GM21528 (cell line): ENCODE results near the gene PREX1.

Experiments used
- ATAC-seq: cut with Tn5 transposase; IDR thresholded peaks from one replicate; pipeline ENCODE4 v1.9.1; 2021; ENCODE audit warnings: mild to moderate bottlenecking, moderate library complexity; ENCODE audit not compliant: unreplicated experiment, low FRiP score

Gene PREX1

GRCh38 chr20:48740292-48740649, 87.5 kb downstream of the PREX1 start:
- no peak for ATAC-seq

GRCh38 chr20:48739395-48740291, 88.2 kb downstream of the PREX1 start:
- no peak for ATAC-seq

DNA sequence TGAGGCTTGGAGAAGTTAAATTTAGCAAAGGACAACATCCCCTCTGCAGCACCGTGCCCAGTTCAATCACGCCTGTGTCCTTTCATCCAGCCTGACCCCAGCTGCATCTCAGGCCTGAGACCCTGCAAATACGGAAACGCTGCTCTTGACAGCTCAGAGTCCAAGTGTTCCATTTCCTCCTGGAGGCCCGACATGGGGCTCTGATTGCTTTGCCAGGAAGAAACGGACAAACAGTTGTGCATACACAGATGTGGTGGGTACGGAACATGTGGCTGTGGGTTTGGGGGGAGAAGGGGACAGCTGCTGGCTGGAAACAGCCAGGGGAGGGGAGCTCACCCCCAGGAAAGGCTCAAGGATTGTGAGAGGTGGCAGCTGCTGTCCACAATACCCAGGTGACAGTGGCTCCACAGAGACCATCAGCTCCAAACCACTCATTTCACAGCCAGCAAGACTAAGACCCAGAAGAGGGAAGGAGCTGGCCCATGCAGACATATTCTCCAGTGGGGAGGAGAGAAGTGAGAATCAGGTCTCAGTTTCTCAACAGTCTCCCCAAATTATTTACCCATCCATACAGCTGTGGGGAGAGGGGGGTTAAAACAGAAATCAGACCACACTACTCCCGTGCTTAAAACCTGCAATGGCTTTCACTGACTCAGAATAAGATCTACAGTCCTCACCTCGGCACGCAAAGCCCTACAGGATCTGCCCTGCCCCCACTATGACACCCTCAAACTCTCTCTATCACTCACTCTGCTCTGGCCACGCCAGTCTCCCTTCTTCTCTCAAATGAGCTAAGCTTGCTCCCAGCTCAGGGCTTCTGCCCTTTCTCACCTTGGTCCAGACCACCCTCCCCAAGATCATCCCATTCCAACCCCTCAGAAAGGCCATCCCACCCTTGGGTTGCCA, 89.1 kb downstream of the PREX1 start:
- ATAC-seq = peak; percentile 57

GRCh38 chr20:48738094-48738398, 89.8 kb downstream of the PREX1 start:
- no peak for ATAC-seq

DNA sequence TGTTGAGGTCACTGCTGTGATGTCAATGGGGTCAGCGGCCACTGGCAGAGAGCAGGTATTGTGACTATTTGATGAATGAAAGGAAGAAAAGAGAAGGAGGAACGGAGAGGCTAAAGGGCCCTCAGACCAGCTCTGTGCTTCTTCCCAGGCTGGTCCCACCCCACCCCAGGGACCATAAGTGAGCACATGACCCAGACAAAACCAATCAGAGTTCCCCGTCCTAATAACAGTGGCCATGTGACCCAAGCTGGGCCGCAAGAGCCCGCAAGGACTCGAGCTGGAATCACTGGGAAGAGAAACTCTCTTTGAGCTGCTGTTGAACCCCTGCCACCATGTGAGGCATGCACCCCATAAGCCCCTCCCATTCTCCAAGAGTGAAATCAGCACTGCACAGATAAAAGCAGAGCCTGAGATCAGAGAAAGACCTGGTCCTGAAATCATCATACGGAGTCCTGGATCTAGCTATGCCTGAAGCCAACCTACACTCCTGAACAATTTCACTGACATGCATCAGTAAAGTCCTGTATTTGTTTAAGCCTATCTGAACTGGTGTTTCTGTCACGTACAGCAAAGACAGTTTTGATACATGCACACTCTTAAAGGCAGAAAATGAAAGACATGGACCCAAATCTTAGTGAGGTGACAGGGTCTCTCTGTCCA, 90.2 kb downstream of the PREX1 start:
- no peak for ATAC-seq

DNA sequence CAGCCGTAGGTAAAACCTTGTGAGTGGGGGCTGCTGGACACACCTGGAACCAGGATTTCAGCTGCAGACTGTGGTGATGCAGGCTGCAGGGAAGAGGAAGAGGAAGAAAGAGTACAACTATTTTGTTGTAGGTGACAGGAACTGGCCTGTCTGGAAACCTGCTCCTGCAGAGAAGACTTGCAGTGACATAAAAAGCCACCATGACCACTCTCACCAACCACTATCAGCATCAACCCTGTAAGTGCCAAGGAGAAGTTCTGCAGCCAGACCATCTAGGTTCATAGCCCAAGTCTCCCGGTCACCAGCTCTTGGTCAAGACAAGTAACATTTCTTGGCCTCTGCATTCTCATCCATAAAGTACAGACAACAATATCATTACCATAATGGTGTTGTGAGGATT, 91.2 kb downstream of the PREX1 start:
- no peak for ATAC-seq

GRCh38 chr20:48736231-48736630, 91.6 kb downstream of the PREX1 start:
- ATAC-seq = no peak

DNA sequence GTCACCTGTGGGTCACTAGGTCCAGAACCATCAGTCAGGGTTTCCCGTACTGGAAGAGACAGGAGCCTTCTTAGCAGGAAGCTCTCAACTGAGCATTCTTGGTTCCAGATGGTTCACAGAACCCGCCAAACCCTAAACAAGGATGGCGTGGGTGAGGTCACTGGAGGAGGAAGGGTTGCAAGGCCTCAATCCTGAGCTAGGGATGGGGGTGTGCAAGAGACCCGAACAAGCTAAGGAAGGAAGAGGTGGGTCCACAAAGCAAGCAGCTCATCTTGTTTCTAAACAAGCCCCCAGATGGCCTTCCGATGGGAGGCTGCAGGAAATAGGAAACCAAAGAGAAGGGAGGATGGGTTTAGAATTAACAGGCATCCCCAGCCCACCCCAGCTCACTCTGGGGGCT, 92.7 kb downstream of the PREX1 start:
- ATAC-seq = no peak

- ATAC-seq = no peak
These were observed 93.6 kb downstream of the PREX1 start for GRCh38 chr20:48734104-48734749.

GRCh38 chr20:48733296-48733790, 94.5 kb downstream of the PREX1 start:
- no peak for ATAC-seq

GRCh38 chr20:48732081-48732829, 95.5 kb downstream of the PREX1 start:
- no peak for ATAC-seq

DNA sequence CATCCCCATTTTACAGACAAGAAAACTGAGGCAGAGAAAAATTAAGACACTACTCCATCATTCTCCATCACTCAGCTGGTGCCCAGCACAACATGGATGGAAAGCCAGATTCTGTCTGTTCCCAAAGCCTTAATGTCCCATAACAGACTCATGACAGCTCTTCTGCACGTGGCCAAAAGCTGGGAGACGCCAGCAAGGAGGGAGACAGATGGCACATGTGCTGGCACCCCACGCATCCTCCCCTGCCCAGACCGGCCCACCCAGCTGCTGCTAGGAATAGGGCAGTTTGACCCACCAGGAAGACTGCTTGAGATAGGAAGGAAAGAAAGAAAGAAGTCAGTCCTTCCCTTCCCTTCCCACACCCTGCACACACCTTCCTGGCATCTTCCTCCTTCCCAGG, 96.3 kb downstream of the PREX1 start:
- no peak for ATAC-seq

GRCh38 chr20:48730977-48731376, 96.8 kb downstream of the PREX1 start:
- no peak for ATAC-seq

GRCh38 chr20:48729538-48729937, 98.3 kb downstream of the PREX1 start:
- ATAC-seq = no peak

GRCh38 chr20:48728042-48728825, 99.6 kb downstream of the PREX1 start:
- no peak for ATAC-seq

DNA sequence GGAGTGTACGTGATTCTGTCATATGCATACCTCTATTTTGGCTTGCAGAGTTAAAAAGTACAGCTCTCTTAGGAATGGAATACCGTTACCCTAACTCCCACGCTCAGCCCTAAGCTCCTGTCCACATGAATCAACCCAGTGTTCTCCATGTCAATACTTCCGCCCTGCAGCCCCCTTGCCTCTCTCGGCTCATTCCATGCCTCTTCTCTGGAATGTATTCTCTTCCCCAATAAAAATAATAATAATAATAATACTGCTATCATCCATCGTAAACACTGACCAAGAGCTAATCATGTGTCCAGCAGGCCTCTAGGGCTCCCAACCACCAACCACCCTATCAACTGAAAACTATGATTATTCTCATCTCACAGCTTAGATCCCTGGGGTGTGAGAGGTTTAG, 100.6 kb downstream of the PREX1 start:
- no peak for ATAC-seq

GRCh38 chr20:48725555-48725991, 102.2 kb downstream of the PREX1 start:
- ATAC-seq = no peak

DNA sequence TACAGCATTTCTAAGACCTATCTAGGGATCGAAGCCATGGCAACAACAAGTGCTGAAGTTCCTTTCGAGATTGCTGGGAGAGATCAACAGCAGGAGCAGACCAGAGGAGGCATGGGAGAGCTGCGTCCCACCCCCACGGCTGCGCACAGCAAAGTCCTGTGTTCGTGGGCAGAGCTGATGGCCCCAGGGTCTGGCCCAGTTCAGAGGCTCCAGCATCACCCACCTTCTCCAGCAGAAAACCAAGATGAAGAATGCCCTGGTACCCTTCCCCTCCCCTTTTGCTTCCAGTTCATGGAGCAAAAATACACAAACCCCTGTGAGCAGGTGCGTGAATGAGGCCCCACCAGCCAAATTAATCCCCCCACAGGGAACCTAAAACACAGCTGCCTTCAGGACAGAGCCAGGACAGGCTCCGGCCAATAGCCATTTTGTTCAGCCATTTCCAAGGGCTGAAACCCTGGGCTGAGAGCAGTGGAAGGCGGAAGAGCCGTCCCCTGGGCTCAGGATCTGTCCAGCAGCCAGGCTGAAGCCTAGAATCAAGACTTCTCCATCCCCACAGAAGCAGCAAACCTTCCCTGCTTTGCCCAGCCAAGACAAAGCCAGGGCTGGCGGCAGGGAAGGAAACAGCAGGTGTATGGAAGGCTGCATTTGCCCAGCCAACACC, 102.8 kb downstream of the PREX1 start:
- no peak for ATAC-seq
